Calu3 (cell line): ENCODE data around the gene MCC. TPM values are rescaled to one million over a fixed set of nuclear protein-coding genes. Genes with fewer than 3 reads are reported as not detected.

Experiments used
- BruUV-seq: library from RNA; stranded (reverse); fragments of 400-500 nt; replicated peaks from 2 replicates; lab custom pipeline; 2021; lab: Mats Ljungman, UMichigan
- CTCF ChIA-PET: fragments of 300-600 bp; sonication (Branson Sonifier 250); formaldehyde crosslinking; loops from one replicate; lab custom pipeline; 2022; ENCODE audit warnings: antibody characterized with exemption; lab: Charles Lee
- DNase-seq: peaks from one replicate; pipeline ENCODE4 v3.0.0; 2022
- H3K27ac Mint-ChIP-seq: one replicate; pipeline ENCODE4 v1.8.0; 2022; ENCODE audit warnings: mixed read lengths; ENCODE audit not compliant: unreplicated experiment
- H3K27me3 Mint-ChIP-seq: one replicate; pipeline ENCODE4 v1.8.0; 2022; ENCODE audit warnings: mixed read lengths; ENCODE audit not compliant: unreplicated experiment
- H3K36me3 Mint-ChIP-seq: one replicate; pipeline ENCODE4 v1.8.0; 2022; ENCODE audit warnings: mild to moderate bottlenecking, moderate library complexity, mixed read lengths; ENCODE audit not compliant: insufficient read depth, unreplicated experiment
- H3K4me1 Mint-ChIP-seq: one replicate; pipeline ENCODE4 v1.8.0; 2022; ENCODE audit warnings: mild to moderate bottlenecking, low read depth, mixed read lengths; ENCODE audit not compliant: unreplicated experiment
- H3K4me3 Mint-ChIP-seq: one replicate; pipeline ENCODE4 v1.8.0; 2022; ENCODE audit warnings: mild to moderate bottlenecking, low read depth, moderate library complexity, mixed read lengths; ENCODE audit not compliant: unreplicated experiment
- H3K9me3 Mint-ChIP-seq: one replicate; pipeline ENCODE4 v1.8.0; 2022; ENCODE audit warnings: low read depth, mixed read lengths; ENCODE audit not compliant: unreplicated experiment
- CTCF ChIP-seq: fragments of 200-600 bp; IDR thresholded peaks from one replicate; pipeline ENCODE4 v1.8.0; 2022; ENCODE audit warnings: antibody characterized with exemption; ENCODE audit not compliant: unreplicated experiment
- intact Hi-C: fragments of 100-400 bp; cut with micrococcal nuclease; formaldehyde crosslinking; loops from one replicate; pipeline ENCODE4 v1.10.0; 2022; ENCODE audit not compliant: unreplicated experiment
- total RNA-seq: library from RNA; stranded (reverse); gene quantifications from 2 replicates; pipeline ENCODE4 v1.2.3, GENCODE V29; 2022

The MCC gene
- total RNA-seq, 1 experiment from 2014 or later = 2.8 TPM

DNA sequence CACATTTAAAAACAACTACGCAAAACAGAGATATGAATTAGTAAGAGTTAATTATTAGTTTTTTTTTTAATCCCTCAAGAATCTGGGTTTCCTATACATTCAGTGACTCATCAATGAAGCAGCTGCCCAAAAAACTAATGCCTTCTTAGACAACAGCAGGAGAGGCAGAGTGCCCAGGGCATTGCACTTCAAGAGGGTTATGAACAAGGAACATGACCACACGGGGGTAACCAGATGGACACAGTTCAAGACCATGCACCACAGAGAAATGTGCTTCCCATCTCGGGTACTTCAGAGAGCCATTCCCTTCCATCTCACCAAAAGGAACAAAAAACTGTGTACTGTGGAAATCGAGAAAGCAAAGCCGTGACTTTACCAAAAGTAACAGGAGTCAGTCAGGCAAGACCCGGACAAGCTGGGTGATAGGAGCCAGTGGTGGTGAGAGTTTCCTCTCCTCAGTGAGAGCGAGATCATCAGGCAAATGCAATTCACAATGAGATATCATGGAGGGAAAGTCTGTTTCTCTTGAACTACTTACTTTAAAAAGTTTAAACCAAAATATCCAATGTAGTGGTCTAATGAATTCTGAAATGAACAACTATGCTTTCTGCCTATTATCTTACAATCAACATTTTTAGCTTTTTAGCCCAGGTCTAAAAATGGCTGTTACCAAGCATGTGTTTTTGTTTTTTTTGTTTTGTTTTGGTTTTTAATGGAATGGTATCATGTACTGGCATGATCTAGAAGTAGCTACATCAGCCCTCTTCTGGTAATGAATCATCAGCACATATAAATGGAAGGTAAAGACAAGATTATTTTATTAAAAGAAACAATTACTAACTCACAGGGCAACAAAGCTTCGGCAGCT is 245.5 kb downstream of the MCC start:
- Mint-ChIP-seq H3K9me3 (peaks cover 3% of the 10 kb centered on the region), H3K4me1 (peaks cover 12% of the 10 kb centered on the region), H3K27ac (no peak overlapping the region), H3K27me3 (peaks cover 22% of the 10 kb centered on the region), H3K4me3 (no peak overlapping the region), H3K36me3 (no peaks in the 10 kb centered on the region)
- intact Hi-C loops = no loop called here
- no peak for DNase-seq
- CTCF ChIA-PET = no interaction called here
- BruUV-seq = no TSS peak
- no peak for TF ChIP-seq CTCF

- CTCF ChIA-PET = no interaction called here
- Mint-ChIP-seq H3K36me3 (no peaks in the 10 kb centered on the region), H3K4me3 (no peak overlapping the region), H3K4me1 (peaks cover 18% of the 10 kb centered on the region), H3K27ac (no peak overlapping the region), H3K27me3 (peaks cover 6% of the 10 kb centered on the region), H3K9me3 (no peaks in the 10 kb centered on the region)
- intact Hi-C loops = no loop called here
- TF ChIP-seq CTCF = no peak
- DNase-seq = no peak
- no TSS peak for BruUV-seq
Observed at GRCh38 chr5:113240951-113241726, 247.1 kb downstream of the MCC start.

GRCh38 chr5:113240032-113240431 is 248.2 kb downstream of the MCC start:
- no peak for DNase-seq
- H3K36me3 Mint-ChIP-seq = no peaks in the 10 kb centered on the region
- H3K27me3 Mint-ChIP-seq = no peaks in the 10 kb centered on the region
- H3K4me3 Mint-ChIP-seq = no peak overlapping the region
- no peak overlapping the region for H3K27ac Mint-ChIP-seq
- TF ChIP-seq CTCF = no peak
- CTCF ChIA-PET = no interaction called here
- BruUV-seq = no TSS peak
- intact Hi-C loops = no loop called here
- H3K9me3 Mint-ChIP-seq = no peaks in the 10 kb centered on the region
- peaks cover 29% of the 10 kb centered on the region for H3K4me1 Mint-ChIP-seq

GRCh38 chr5:113237893-113238292 is 250.4 kb downstream of the MCC start:
- Mint-ChIP-seq H3K36me3 (no peaks in the 10 kb centered on the region), H3K27ac (no peak overlapping the region), H3K9me3 (no peaks in the 10 kb centered on the region), H3K4me3 (no peak overlapping the region), H3K4me1 (peaks cover 36% of the 10 kb centered on the region), H3K27me3 (no peaks in the 10 kb centered on the region)
- DNase-seq = no peak
- no TSS peak for BruUV-seq
- TF ChIP-seq CTCF = no peak
- CTCF ChIA-PET = interaction anchor here (0.6 kb wide), 1 partner anchor 39 kb away, joined by 3 read pairs; no protein-coding TSS in a partner anchor
- intact Hi-C loops = no loop called here
